CD4-positive, alpha-beta T cell (primary cell): Measurements from ENCODE around the gene SAG. TPM values are rescaled to one million over a fixed set of nuclear protein-coding genes. Genes with fewer than 3 reads are reported as not detected.
A peak's percentile ranks its signal among the peaks of the same experiment; 100 is the strongest.

ENCODE experiments used
- ATAC-seq: fragments of 200-7000 bp; cut with Tn5 transposase; one replicate; pipeline ENCODE4 v1.10.0; 2022; ENCODE audit warnings: mild to moderate bottlenecking; ENCODE audit not compliant: poor library complexity
- CTCF ChIA-PET: fragments of 350-600 bp; sonication (Branson Sonifier 250); formaldehyde crosslinking; loops from one replicate; lab custom pipeline; 2021; ENCODE audit warnings: antibody characterized with exemption, inconsistent platforms; lab: Charles Lee
- POLR2A ChIA-PET: fragments of 350-600 bp; sonication (Branson Sonifier 250); formaldehyde crosslinking; loops from one replicate; lab custom pipeline; 2021; ENCODE audit warnings: antibody characterized with exemption, inconsistent platforms; lab: Charles Lee
- DNase-seq, 14 experiments: peaks; one replicate each; pipeline ENCODE4 v3.0.0-alpha.2; 2013 to 2020; ENCODE audit warnings: mixed read lengths in 2 of 14
- H3K27ac ChIP-seq, 2 donors: one replicate each; pipeline versions ENCODE4 v1.5.1 to v1.7.0; 2013; ENCODE audit warnings: low read length in 2 of 2, low read depth in 1 of 2, mild to moderate bottlenecking in 1 of 2
- H3K27me3 ChIP-seq, 2 experiments: 1 replicate in 1 of 2; 2 replicates in 1 of 2; pipeline versions ENCODE4 v1.6.1 to v1.7.0; 2013; ENCODE audit warnings: low read length in 2 of 2, control low read depth in 1 of 2, mild to moderate bottlenecking in 1 of 2, moderate library complexity in 1 of 2; ENCODE audit not compliant: insufficient read depth in 2 of 2, control insufficient read depth in 1 of 2
- H3K36me3 ChIP-seq: one replicate; pipeline ENCODE4 v1.6.1; 2013; ENCODE audit warnings: low read length, control low read depth; ENCODE audit not compliant: insufficient read depth
- H3K4me1 ChIP-seq: one replicate; pipeline ENCODE4 v1.6.1; 2013; ENCODE audit warnings: low read length, control low read depth; ENCODE audit not compliant: insufficient read depth
- H3K4me3 ChIP-seq: one replicate; pipeline ENCODE4 v1.5.1; 2013; ENCODE audit warnings: mild to moderate bottlenecking, low read length, moderate library complexity
- H3K9me3 ChIP-seq, 2 experiments: 1 replicate in 1 of 2; 2 replicates in 1 of 2; pipeline versions ENCODE4 v1.6.1 to v1.7.0; 2013; ENCODE audit warnings: low read length in 2 of 2, mild to moderate bottlenecking in 2 of 2, control low read depth in 1 of 2, moderate library complexity in 1 of 2; ENCODE audit not compliant: control insufficient read depth in 1 of 2, insufficient read depth in 1 of 2
- H3K27ac Mint-ChIP-seq: one replicate; pipeline ENCODE4 v1.8.0; 2020; ENCODE audit warnings: mixed read lengths
- H3K27me3 Mint-ChIP-seq: one replicate; pipeline ENCODE4 v1.8.0; 2021; ENCODE audit warnings: mixed read lengths
- H3K36me3 Mint-ChIP-seq: one replicate; pipeline ENCODE4 v1.8.0; 2021; ENCODE audit warnings: low read depth, mixed read lengths
- H3K4me1 Mint-ChIP-seq: one replicate; pipeline ENCODE4 v1.8.0; 2021; ENCODE audit warnings: low read depth, mixed read lengths
- H3K4me3 Mint-ChIP-seq: one replicate; pipeline ENCODE4 v1.8.0; 2020; ENCODE audit warnings: mild to moderate bottlenecking, mixed read lengths
- H3K9me3 Mint-ChIP-seq: one replicate; pipeline ENCODE4 v1.8.0; 2020; ENCODE audit warnings: mixed read lengths
- CTCF ChIP-seq: fragments of 200-600 bp; IDR thresholded peaks from one replicate; pipeline ENCODE4 v1.8.0; 2022; ENCODE audit warnings: antibody characterized with exemption, mild to moderate bottlenecking
- intact Hi-C, 2 experiments: fragments of 100-400 bp; cut with DNase I in 1 of 2; cut with micrococcal nuclease in 1 of 2; formaldehyde crosslinking; loops; one replicate each; pipeline versions ENCODE4 v1.15.1 to v1.9.0; 2023 to 2025; cut with DNase I, micrococcal nuclease
- total RNA-seq, 174 experiments: library from RNA in 2 of 174; stranded (reverse) in 2 of 174; gene quantifications; one replicate each; pipeline ENCODE4 v1.2.3 and lab custom pipeline; 2021 to 2026

The SAG gene
- total RNA-seq, 2 experiments from 2014 or later = 0.03 to 0.22 TPM

DNA sequence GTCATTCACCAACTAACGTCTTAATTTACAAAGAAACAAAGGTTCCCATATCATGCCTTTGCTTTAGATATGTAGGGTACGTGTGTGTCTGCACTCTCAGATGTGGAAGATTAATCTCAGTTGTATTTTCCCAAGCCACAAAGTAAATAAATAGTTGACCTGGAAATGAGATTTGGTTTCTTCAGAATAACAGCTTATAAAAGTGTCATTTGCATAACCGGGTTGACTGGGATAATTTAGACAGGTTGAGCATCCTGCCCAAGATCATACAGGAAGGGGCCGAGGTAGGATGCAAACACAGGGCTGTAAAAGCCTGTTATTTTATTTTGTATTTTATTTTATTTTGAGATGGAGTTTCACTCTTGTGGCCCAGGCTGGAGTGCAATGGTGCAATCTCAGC lies 36.7 kb upstream of the SAG start:
- H3K4me3 Mint-ChIP-seq = peak overlapping the region; percentile 82
- ChIA-PET POLR2A (interaction anchor here (0.9 to 5.9 kb wide), 13 partner anchors 9 to 720 kb away, joined by 3 to 77 read pairs (median 5); partner anchors contain the start of genes ATG16L1, DGKD, EIF4E2 and INPP5D), CTCF (interaction anchor here (1.8 kb wide), 1 partner anchor 10 kb away, joined by 4 read pairs; no protein-coding TSS in a partner anchor)
- H3K9me3 Mint-ChIP-seq = no peaks in the 10 kb centered on the region
- Histone ChIP-seq H3K4me1 (peaks cover 61% of the 10 kb centered on the region), H3K27ac (peak overlapping the region; percentile 86 to 88), H3K4me3 (no peak overlapping the region), H3K36me3 (peaks cover 60% of the 10 kb centered on the region), H3K27me3 (no peaks in the 10 kb centered on the region), H3K9me3 (no peaks in the 10 kb centered on the region)
- peaks cover 94% of the 10 kb centered on the region for H3K4me1 Mint-ChIP-seq
- H3K27ac Mint-ChIP-seq = peak overlapping the region; percentile 97
- no peak for DNase-seq
- peaks cover 96% of the 10 kb centered on the region for H3K36me3 Mint-ChIP-seq
- no peaks in the 10 kb centered on the region for H3K27me3 Mint-ChIP-seq
- no peak for TF ChIP-seq CTCF
- no peak for ATAC-seq
- intact Hi-C loops = loop anchor here in 1 of 2 experiments (10.0 kb wide), 1 partner anchor 584 kb away; the partner anchor contains the start of gene HJURP

GRCh38 chr2:233271693-233272092 lies 35.9 kb upstream of the SAG start:
- Mint-ChIP-seq H3K9me3 (no peaks in the 10 kb centered on the region), H3K4me1 (peaks cover 91% of the 10 kb centered on the region), H3K4me3 (peak overlapping the region; percentile 34), H3K36me3 (peaks cover 96% of the 10 kb centered on the region), H3K27ac (peak overlapping the region; percentile 97), H3K27me3 (no peaks in the 10 kb centered on the region)
- intact Hi-C loops = loop anchor here in 1 of 2 experiments (2.0 to 10.0 kb wide), 2 partner anchors 59 to 583 kb away; partner anchors contain the start of gene HJURP
- Histone ChIP-seq H3K36me3 (peaks cover 60% of the 10 kb centered on the region), H3K4me3 (no peak overlapping the region), H3K9me3 (no peaks in the 10 kb centered on the region), H3K27me3 (no peaks in the 10 kb centered on the region), H3K27ac (peak overlapping the region; percentile 66 to 88), H3K4me1 (peaks cover 57% of the 10 kb centered on the region)
- ChIA-PET CTCF (interaction anchor here (1.8 to 2.9 kb wide), 2 partner anchors 9 to 21 kb away, joined by 4 to 8 read pairs; partner anchors contain the start of gene ATG16L1), POLR2A (interaction anchor here (0.6 to 5.9 kb wide), 4 partner anchors 20 to 264 kb away, joined by 3 to 77 read pairs (median 10); partner anchors contain the start of gene ATG16L1)
- TF ChIP-seq CTCF = no peak
- no peak for ATAC-seq
- DNase-seq = no peak

- no peak for TF ChIP-seq CTCF
- Histone ChIP-seq H3K4me3 (no peak overlapping the region), H3K36me3 (peaks cover 71% of the 10 kb centered on the region), H3K27ac (no peak overlapping the region), H3K9me3 (no peaks in the 10 kb centered on the region), H3K4me1 (peaks cover 43% of the 10 kb centered on the region), H3K27me3 (no peaks in the 10 kb centered on the region)
- intact Hi-C loops = loop anchor here in 1 of 2 experiments (2.0 to 10.0 kb wide), 2 partner anchors 58 to 582 kb away; partner anchors contain the start of gene HJURP
- Mint-ChIP-seq H3K27ac (peak overlapping the region; percentile 97), H3K36me3 (peaks cover 96% of the 10 kb centered on the region), H3K4me3 (no peak overlapping the region), H3K4me1 (peaks cover 76% of the 10 kb centered on the region), H3K27me3 (no peaks in the 10 kb centered on the region), H3K9me3 (no peaks in the 10 kb centered on the region)
- ChIA-PET CTCF (interaction anchor here (2.9 kb wide), 1 partner anchor 22 kb away, joined by 8 read pairs; the partner anchor contains the start of gene ATG16L1), POLR2A (no interaction called here)
- ATAC-seq (no peak), DNase-seq (no peak)
Observed at GRCh38 chr2:233273120-233273519, 34.5 kb upstream of the SAG start.
